Skin of body (tissue), 2 donors: ENCODE data around the gene ADAMTS6. TPM values are rescaled to one million over a fixed set of nuclear protein-coding genes. Genes with fewer than 3 reads are reported as not detected.

Experiments used
- DNase-seq: peaks from one replicate; lab custom pipeline; 2025; lab: John Stamatoyannopoulos, UW
- total RNA-seq: library from RNA; depleted of rRNA; stranded (reverse); fragments of >200 nt; gene quantifications from one replicate; pipeline ENCODE4 v1.2.3, GENCODE V29; 2014

Gene ADAMTS6
- total RNA-seq, 1 donor from 2014 or later, result 7.0 TPM

GRCh38 chr5:65290677-65291076 lies 191.0 kb downstream of the ADAMTS6 start:
- no peak for DNase-seq

GRCh38 chr5:65288657-65289056 lies 193.1 kb downstream of the ADAMTS6 start:
- DNase-seq, result no peak

- DNase-seq, result no peak
Observed at GRCh38 chr5:65279603-65280002, 202.1 kb downstream of the ADAMTS6 start.

GRCh38 chr5:65276178-65276890 lies 205.4 kb downstream of the ADAMTS6 start:
- no peak for DNase-seq

- DNase-seq, result peak; percentile 16
Observed at GRCh38 chr5:65271906-65272305, 209.8 kb downstream of the ADAMTS6 start.

- DNase-seq, result peak; percentile 97
Observed at GRCh38 chr5:65268525-65268924, 213.2 kb downstream of the ADAMTS6 start.

GRCh38 chr5:65264420-65264819 lies 217.3 kb downstream of the ADAMTS6 start:
- no peak for DNase-seq

- DNase-seq, result no peak
Observed at GRCh38 chr5:65263321-65263720, 218.4 kb downstream of the ADAMTS6 start.

GRCh38 chr5:65262649-65263059 lies 219.1 kb downstream of the ADAMTS6 start:
- DNase-seq, result peak; percentile 68

- DNase-seq, result no peak
Observed at GRCh38 chr5:65262096-65262495, 219.6 kb downstream of the ADAMTS6 start.

- no peak for DNase-seq
Observed at GRCh38 chr5:65261499-65261898, 220.2 kb downstream of the ADAMTS6 start.

- no peak for DNase-seq
Observed at GRCh38 chr5:65255294-65255693, 226.4 kb downstream of the ADAMTS6 start.

GRCh38 chr5:65252977-65253376 lies 228.7 kb downstream of the ADAMTS6 start:
- DNase-seq, result peak; percentile 29

GRCh38 chr5:65248896-65249295 lies 232.8 kb downstream of the ADAMTS6 start:
- no peak for DNase-seq

GRCh38 chr5:65247594-65247993 lies 234.1 kb downstream of the ADAMTS6 start:
- no peak for DNase-seq

- no peak for DNase-seq
Observed at GRCh38 chr5:65246741-65247140, 235.0 kb downstream of the ADAMTS6 start.

- no peak for DNase-seq
Observed at GRCh38 chr5:65244031-65244430, 237.7 kb downstream of the ADAMTS6 start.

- no peak for DNase-seq
Observed at GRCh38 chr5:65243161-65243560, 238.6 kb downstream of the ADAMTS6 start.

- DNase-seq, result no peak
Observed at GRCh38 chr5:65229841-65230240, 251.9 kb downstream of the ADAMTS6 start.

GRCh38 chr5:65213921-65214525 lies 267.7 kb downstream of the ADAMTS6 start:
- DNase-seq, result no peak

GRCh38 chr5:65209341-65209740 lies 272.4 kb downstream of the ADAMTS6 start:
- no peak for DNase-seq

GRCh38 chr5:65204966-65205365 lies 276.8 kb downstream of the ADAMTS6 start:
- no peak for DNase-seq

GRCh38 chr5:65203746-65204145 lies 278.0 kb downstream of the ADAMTS6 start:
- DNase-seq, result no peak
